GM21423 (cell line): ENCODE data around the gene PCDH17.
A peak's percentile ranks its signal among the peaks of the same experiment; 100 is the strongest.

Experiments
- ATAC-seq: cut with Tn5 transposase; IDR thresholded peaks from one replicate; pipeline ENCODE4 v1.9.1; 2021; ENCODE audit warnings: mild to moderate bottlenecking, moderate library complexity; ENCODE audit not compliant: unreplicated experiment

PCDH17 gene, protein sequence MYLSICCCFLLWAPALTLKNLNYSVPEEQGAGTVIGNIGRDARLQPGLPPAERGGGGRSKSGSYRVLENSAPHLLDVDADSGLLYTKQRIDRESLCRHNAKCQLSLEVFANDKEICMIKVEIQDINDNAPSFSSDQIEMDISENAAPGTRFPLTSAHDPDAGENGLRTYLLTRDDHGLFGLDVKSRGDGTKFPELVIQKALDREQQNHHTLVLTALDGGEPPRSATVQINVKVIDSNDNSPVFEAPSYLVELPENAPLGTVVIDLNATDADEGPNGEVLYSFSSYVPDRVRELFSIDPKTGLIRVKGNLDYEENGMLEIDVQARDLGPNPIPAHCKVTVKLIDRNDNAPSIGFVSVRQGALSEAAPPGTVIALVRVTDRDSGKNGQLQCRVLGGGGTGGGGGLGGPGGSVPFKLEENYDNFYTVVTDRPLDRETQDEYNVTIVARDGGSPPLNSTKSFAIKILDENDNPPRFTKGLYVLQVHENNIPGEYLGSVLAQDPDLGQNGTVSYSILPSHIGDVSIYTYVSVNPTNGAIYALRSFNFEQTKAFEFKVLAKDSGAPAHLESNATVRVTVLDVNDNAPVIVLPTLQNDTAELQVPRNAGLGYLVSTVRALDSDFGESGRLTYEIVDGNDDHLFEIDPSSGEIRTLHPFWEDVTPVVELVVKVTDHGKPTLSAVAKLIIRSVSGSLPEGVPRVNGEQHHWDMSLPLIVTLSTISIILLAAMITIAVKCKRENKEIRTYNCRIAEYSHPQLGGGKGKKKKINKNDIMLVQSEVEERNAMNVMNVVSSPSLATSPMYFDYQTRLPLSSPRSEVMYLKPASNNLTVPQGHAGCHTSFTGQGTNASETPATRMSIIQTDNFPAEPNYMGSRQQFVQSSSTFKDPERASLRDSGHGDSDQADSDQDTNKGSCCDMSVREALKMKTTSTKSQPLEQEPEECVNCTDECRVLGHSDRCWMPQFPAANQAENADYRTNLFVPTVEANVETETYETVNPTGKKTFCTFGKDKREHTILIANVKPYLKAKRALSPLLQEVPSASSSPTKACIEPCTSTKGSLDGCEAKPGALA (N-terminal part only)

DNA sequence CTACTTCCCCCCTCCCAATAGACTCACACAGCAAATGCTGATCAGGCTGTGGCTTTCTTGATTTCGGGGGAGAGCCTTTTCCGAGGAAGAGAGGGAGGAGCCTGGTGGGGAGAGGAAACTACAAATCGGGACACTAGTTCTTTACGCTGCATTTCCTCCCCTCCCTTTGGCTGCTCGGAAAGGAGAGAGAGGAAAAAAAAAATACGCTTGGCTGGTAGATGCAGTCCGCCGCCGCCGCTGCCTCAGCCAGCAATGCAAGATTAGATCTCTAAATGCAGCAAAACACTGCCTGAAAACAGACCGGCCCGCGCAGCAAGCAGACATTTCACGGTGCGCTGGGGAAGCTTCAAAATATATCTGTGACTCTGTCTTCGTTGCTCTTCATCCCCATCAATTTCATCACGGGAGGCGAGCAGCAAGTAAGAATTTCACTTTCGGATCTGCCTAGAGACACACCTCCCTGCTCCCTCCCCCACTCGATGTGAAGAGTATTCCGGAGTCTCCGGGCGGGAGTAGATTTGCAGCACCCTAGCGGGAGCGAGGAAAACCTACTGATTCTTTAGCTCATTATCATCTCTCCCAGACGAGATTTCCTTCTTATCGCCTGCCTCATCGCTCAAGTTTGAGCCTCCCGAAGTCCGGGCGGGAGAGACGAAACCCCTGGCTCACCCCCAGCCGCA, at the start of gene PCDH17:
PCDH17 (plus strand) TSS at position 149 of the 680 bp plus-strand sequence. CDS start 803 bp downstream, outside the sequence.
- ATAC-seq: no peak

DNA sequence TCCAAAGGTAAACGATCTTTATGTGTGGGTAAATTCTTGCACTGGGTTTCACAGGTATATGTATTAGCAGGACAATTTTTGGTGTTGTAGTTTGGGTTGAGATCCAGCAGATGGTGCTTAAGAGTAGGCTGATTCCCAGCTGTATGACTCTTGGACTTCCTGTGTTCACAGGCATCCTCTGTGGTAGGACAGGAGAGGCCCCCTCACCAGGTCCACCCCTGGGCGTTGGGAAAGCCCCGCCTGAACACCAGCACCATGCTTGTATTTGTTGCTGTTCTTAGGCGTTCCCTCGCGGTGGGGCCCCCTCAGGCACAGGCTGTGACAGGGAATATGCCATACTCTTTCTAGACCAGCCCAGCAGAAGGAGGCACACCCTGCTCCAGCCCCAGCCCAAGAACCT, 49.5 kb upstream of the PCDH17 start:
- ATAC-seq: no peak

DNA sequence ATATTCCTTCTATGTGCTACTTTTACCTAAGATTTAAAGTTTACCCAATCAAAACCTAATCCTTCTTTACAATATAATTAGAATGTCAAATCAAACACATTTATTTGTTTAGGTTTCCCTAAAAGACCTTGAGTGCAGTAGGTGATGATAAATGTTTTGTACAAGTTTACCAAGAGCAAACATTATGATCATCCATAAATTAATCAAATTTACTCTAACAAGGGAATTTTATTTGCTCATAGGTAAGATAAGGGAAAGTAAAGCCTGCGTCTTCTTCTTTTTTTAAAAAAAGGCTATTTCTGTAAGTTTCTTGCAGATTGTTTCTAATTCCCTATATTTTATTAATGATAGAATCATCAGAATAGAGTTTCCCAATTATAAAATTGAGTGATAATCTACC, 48.0 kb upstream of the PCDH17 start:
- ATAC-seq: no peak

DNA sequence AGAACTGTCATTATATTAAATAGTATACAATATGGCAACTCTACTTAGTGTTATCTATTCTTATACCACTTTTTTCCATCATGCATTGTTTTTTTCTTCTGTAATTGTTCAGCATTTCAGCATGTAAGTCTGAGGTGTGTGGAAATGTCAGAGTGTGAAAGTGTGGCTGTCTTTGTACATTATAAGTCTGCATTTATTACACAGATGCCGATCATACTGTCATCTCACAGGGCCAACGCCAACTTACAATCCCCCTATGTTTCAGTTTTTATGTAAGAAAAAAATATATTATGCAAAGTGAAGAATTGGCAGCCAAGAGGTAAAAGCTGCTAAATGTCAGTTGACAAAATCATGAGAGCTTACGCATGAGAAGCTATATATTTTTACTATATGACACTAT, 42.9 kb upstream of the PCDH17 start:
- ATAC-seq: no peak

- no peak for ATAC-seq
Observed at GRCh38 chr13:57595775-57596174, 35.8 kb upstream of the PCDH17 start.

- ATAC-seq: no peak
Observed at GRCh38 chr13:57601536-57601935, 30.0 kb upstream of the PCDH17 start.

DNA sequence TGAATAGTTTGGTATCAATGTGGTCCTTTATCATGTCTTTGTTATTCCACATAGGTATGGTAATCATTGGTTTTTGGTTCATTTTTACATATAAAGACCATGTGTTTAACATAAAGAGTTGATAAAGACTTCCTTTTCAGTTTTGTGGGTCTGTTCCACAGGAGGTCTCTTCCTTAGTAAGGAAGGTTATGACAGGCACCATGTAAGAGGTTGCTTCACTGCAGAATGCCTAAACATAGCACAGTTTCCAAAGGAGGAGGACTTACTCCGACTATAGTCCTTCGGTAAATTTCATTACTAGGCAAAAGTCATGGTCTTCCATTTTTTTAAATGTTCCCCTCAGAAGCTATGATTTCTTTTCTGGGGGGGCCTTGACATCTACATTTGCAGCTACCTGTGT, 27.1 kb upstream of the PCDH17 start:
- ATAC-seq: no peak

- ATAC-seq: no peak
Observed at GRCh38 chr13:57611969-57612368, 19.6 kb upstream of the PCDH17 start.

GRCh38 chr13:57612568-57612967, 19.0 kb upstream of the PCDH17 start:
- no peak for ATAC-seq

DNA sequence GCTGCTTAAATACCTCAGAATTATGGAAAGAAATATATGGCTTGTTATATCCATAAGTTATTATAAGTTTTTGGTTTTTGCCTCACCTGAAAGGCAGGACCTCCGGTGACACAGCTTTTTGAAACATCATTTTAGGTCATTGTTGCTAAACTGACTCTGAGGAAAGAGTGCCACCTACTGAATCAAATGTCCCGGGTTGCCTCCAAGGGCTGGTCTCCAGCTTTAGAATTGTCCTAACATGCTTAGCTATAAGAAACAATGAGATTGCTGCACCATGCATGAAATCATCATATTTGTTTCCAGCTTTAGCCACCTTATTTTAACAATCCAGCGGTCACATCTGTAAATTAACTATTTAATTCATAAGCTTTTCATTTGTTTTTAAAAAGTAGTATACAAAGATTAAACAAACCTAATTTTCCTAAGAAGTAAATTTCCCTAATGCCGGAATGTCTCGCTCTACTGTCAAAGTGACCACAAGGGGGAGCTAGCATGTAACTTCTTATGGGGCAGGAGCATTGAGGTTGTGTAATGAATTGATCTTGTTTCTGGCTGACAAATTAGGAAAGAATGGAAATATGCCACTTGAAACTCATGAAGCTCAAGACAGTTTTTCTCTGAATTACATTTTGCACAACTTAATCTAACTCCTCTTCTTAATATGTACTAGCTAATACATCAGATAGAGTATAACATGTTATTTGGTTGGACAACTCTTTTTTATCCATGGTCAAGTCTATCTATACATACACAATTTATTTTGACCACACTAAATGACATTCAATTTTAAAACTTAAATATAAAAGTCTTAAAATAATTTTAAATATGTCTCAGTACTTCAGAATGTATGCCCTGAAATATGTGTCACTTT, 6.7 kb upstream of the PCDH17 start:
- ATAC-seq: peak; percentile 47

DNA sequence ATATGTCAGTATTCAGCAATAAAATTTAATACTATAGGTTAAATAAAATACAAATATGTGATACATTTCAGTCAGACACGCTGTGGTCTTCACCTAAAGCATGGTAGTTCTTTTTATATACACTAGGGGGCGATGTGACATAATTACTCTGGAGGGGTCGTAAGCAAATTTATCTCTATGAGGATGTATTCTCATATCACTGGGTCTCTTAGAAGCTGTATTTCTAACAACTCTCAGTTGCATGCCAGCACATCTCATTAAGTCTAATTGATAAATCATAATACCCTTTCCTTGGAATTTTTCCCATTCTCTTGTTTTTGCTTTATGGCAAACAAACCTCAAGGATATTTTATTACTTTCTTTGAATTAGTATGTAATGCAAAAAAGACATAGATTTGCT, 3.9 kb upstream of the PCDH17 start:
- ATAC-seq: no peak

DNA sequence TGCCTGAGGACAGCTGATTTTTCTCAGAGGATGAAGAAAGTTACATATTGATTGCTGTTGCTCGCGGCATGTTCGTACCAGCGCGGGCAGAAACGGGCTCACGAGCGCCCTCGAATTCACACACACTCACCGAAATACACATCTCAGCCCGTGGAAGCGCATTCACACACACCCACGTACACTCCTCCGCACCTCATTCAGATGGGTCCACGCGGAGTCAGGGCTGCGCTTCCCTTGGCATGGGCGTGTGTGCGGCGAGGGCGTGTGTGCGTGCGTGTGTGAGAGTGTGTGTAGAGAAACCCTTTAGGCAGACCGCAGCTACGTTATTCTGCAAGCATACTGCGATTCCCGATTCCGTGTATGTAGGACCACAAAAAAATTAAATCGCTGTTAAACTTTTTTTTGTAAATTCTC, 2.1 kb upstream of the PCDH17 start:
- no peak for ATAC-seq

DNA sequence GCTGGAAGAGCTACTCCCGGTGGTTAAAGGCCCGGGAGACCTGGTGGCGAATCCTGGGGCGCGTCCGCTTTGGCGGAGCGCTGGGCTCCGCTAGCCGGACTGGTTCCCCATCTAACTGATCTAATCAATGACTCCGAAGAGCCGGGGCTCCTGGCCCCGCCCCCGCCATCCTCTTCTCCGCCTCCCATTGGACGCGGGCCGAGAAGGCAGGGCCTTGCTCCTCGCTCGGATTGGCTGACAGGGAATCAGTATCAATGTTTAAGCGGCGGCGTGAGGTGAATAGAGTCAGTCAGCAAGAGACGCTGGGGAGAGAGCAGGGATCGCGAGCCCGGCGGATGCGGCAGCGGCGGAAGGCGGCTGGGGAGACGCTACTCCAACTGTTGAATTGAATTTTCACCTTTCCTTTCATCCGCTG, 1.7 kb upstream of the PCDH17 start:
- ATAC-seq: no peak

DNA sequence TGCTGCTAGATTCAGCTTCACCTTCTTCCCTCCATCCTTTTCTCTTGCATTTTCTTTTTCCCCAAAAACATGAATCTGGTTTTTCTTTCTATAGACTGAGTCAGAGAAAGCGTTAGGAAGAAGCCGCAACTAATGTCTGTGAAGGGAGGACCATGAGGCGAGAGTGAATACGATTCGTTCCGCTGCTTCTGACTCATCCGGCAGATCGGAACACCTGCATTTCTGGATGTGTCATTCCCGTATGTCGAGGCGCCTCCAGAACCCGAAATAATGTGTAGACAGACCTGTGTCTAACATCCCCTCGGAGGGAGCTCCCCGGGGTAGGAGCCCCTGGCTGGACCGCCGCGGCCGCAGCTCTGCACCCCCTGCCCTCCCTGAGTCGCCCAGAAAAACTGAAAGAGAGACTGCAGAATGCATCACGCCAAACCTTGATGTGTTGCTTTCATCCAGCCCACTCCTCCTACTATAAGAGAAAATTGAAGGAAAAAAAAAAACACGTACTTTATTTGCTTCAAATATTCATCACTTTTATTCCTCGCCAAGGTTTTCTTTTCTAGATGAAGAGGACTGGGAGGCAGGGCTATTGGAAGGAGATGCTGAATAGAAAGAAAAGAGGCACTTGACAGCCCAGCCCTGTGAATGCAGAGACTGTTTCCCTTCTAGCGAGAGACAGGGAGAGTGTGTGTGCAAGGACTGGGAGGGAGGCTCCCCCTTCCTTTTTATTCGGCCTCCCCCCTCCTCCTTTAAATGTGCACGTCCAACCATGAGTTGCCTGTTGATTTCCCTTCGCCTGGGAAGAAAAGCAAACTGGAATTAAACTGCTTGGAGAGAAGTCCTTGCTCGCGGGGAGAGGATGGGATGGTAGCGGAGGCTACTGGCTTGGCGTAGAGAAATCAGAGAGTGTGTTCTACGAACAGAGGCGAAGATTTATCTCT, 616 bp upstream of the PCDH17 start:
- no peak for ATAC-seq

- no peak for ATAC-seq
Observed at GRCh38 chr13:57632276-57633140, 964 bp downstream of the PCDH17 start.

DNA sequence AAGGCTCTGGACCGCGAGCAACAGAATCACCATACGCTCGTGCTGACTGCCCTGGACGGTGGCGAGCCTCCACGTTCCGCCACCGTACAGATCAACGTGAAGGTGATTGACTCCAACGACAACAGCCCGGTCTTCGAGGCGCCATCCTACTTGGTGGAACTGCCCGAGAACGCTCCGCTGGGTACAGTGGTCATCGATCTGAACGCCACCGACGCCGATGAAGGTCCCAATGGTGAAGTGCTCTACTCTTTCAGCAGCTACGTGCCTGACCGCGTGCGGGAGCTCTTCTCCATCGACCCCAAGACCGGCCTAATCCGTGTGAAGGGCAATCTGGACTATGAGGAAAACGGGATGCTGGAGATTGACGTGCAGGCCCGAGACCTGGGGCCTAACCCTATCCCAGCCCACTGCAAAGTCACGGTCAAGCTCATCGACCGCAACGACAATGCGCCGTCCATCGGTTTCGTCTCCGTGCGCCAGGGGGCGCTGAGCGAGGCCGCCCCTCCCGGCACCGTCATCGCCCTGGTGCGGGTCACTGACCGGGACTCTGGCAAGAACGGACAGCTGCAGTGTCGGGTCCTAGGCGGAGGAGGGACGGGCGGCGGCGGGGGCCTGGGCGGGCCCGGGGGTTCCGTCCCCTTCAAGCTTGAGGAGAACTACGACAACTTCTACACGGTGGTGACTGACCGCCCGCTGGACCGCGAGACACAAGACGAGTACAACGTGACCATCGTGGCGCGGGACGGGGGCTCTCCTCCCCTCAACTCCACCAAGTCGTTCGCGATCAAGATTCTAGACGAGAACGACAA, 1.8 kb downstream of the PCDH17 start:
- ATAC-seq: no peak
